Ishikawa (cell line): ENCODE measurements around the gene HOXB7.
A peak's percentile ranks its signal among the peaks of the same experiment; 100 is the strongest.

Experiments used
- CEBPB ChIP-seq: IDR thresholded peaks from 2 replicates; pipeline ENCODE4 v1.6.1; 2012
- CREB1 ChIP-seq: IDR thresholded peaks from 2 replicates; pipeline ENCODE4 v1.6.1; 2012; ENCODE audit warnings: low read depth
- EGR1 ChIP-seq: IDR thresholded peaks from 2 replicates; pipeline ENCODE4 v1.6.1; 2012
- EP300 ChIP-seq: IDR thresholded peaks from 2 replicates; pipeline ENCODE4 v1.6.1; 2012; ENCODE audit warnings: borderline replicate concordance
- FOXM1 ChIP-seq: IDR thresholded peaks from 2 replicates; pipeline ENCODE4 v1.6.1; 2012; ENCODE audit warnings: low read depth, borderline replicate concordance
- NFIC ChIP-seq: IDR thresholded peaks from 2 replicates; pipeline ENCODE4 v1.6.1; 2012
- RAD21 ChIP-seq: IDR thresholded peaks from 2 replicates; pipeline ENCODE4 v1.6.1; 2012; ENCODE audit warnings: low read depth
- REST ChIP-seq: IDR thresholded peaks from 2 replicates; pipeline ENCODE4 v1.6.1; 2012; ENCODE audit warnings: low read depth, mild to moderate bottlenecking
- TAF1 ChIP-seq: IDR thresholded peaks from 2 replicates; pipeline ENCODE4 v1.6.1; 2012; ENCODE audit warnings: low read depth, mild to moderate bottlenecking
- TCF12 ChIP-seq: IDR thresholded peaks from 2 replicates; pipeline ENCODE4 v1.6.1; 2012; ENCODE audit warnings: low read depth
- TEAD4 ChIP-seq: IDR thresholded peaks from 2 replicates; pipeline ENCODE4 v1.6.1; 2012
- USF1 ChIP-seq: IDR thresholded peaks from 2 replicates; pipeline ENCODE4 v1.6.1; 2012
- YY1 ChIP-seq: IDR thresholded peaks from 2 replicates; pipeline ENCODE4 v1.6.1; 2012; ENCODE audit warnings: low read depth
- ZBTB7A ChIP-seq: IDR thresholded peaks from 2 replicates; pipeline ENCODE4 v1.6.1; 2012; ENCODE audit warnings: low read depth
- TF ChIP-seq, protein P1 (sequence below): IDR thresholded peaks from 2 replicates; pipeline ENCODE4 v1.6.1; 2012

Gene HOXB7

GRCh38 chr17:48603959-48604769 lies 6.7 kb downstream of the HOXB7 start:
- TF ChIP-seq EP300 (peak; percentile 24; the same call in 1 of the 2 replicates), TEAD4 (no peak), TAF1 (peak; percentile 41; the same call in 1 of the 2 replicates), TCF12 (peak; percentile 52)
- TF ChIP-seq, protein P1, sequence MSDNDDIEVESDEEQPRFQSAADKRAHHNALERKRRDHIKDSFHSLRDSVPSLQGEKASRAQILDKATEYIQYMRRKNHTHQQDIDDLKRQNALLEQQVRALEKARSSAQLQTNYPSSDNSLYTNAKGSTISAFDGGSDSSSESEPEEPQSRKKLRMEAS = no peak

DNA sequence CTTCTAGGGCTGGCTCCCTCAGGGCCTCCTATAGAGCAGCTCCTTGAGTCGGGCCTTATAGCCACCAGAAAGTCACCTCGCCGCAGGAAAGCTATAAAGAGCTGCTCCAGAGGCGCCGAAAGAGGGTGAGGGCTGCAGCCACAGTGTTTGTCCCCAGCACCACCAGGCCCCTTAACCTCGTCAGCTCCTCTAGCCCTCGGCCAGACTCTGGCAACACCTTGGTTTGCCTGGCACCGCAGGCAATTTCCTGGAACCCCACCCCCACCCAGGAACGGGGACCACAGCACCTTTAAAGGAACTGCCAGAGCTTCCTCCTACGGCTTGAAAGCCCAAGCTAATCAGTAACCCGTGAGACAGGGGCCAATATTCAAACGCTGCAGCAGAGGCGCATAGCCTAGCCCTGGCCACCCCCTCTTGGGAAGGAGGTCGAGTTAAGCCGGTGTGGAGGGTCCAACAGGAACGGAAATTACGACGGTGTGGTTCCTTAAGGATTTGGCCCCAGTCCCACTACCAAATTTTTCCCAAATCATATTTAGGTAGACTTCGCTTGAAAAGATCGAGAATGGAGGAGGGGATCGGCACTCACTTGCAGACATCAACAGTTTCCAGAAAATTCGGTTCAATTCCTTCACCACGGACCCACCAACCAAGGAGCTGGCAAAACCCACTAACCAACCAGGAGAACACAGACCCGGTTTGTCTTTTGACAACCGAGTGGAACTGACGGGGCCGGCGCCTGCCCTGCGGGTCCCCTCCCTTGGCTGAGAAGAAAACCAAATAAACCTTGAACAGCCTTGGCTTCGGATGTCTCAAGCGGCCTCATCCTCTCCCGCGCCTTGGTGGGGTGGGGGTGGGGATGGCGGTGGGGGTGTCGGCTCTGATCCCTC lies 9.0 kb downstream of the HOXB7 start:
- no peak for TF ChIP-seq ZBTB7A
- no peak for TF ChIP-seq CREB1
- no peak for TF ChIP-seq TEAD4

DNA sequence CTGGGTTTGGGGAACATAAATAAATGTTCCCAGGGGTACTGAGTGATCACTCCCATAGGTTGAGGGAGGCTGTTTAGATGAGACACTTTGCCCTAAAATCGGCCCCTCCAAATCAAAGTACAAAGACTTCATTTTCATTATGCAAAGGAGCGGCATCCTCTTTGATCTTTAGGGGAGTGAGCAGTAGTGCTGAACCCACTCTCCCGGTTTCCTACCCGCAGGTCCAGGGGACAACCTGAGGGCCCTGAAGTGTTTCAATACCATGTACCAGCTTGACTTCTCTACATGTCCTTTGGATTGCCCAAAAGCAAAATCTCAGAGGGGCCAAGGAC lies 9.6 kb downstream of the HOXB7 start:
- TF ChIP-seq REST (no peak), USF1 (no peak), TCF12 (no peak), RAD21 (no peak), ZBTB7A (no peak), TAF1 (no peak), EGR1 (no peak), TEAD4 (no peak), YY1 (no peak), FOXM1 (no peak), CEBPB (no peak), EP300 (no peak), CREB1 (no peak), NFIC (no peak)
- TF ChIP-seq, protein P1 = no peak

GRCh38 chr17:48600244-48601098 lies 10.3 kb downstream of the HOXB7 start:
- no peak for TF ChIP-seq TCF12
- no peak for TF ChIP-seq TAF1
- TF ChIP-seq NFIC = no peak
- TF ChIP-seq CREB1 = no peak
- TF ChIP-seq YY1 = no peak
- no peak for TF ChIP-seq EP300
- no peak for TF ChIP-seq RAD21
- TF ChIP-seq FOXM1 = no peak
- TF ChIP-seq USF1 = no peak
- no peak for TF ChIP-seq CEBPB

DNA sequence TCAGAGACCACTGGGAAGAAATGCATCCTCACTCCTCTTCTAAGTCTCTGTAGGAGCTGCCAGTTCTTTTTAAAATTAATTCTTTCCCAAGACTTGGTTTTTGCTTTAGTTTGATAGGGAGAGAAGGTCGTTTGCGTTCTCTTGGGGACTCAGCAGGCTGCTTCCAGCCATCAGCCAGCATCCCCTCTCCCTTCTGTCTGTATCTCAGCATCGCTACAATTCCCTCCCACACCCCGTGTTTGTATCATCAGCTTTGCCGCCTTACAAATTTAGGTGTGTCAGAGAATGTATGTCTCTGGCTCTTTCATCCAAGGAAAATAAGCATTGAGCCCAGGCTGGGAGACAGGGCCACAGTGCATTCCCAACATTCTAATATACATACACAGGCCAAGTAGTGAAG lies 11.5 kb downstream of the HOXB7 start:
- TF ChIP-seq USF1 = no peak
- TF ChIP-seq CREB1 = no peak
- no peak for TF ChIP-seq NFIC
- TF ChIP-seq, protein P1 = no peak
- TF ChIP-seq TCF12 = no peak
- no peak for TF ChIP-seq ZBTB7A
- TF ChIP-seq CEBPB = no peak
- TF ChIP-seq FOXM1 = no peak
- no peak for TF ChIP-seq EP300

- no peak for TF ChIP-seq USF1
- TF ChIP-seq ZBTB7A = 0 out of 2 replicates have a peak, but pooled peaks have one; percentile 11
- TF ChIP-seq TCF12 = no peak
Measured at GRCh38 chr17:48598736-48599135, 12.1 kb downstream of the HOXB7 start.
